NCI-H2171 (cell line): ENCODE measurements around the gene SDHA.
"Not testable (repeated sequence)": the region's sequence is repeated elsewhere in the genome, so short reads cannot be mapped to it uniquely, and the experiment has no call there.

ENCODE experiments used
- DNase-seq: peaks from one replicate; lab custom pipeline; 2025; lab: John Stamatoyannopoulos, UW

Gene SDHA

DNA sequence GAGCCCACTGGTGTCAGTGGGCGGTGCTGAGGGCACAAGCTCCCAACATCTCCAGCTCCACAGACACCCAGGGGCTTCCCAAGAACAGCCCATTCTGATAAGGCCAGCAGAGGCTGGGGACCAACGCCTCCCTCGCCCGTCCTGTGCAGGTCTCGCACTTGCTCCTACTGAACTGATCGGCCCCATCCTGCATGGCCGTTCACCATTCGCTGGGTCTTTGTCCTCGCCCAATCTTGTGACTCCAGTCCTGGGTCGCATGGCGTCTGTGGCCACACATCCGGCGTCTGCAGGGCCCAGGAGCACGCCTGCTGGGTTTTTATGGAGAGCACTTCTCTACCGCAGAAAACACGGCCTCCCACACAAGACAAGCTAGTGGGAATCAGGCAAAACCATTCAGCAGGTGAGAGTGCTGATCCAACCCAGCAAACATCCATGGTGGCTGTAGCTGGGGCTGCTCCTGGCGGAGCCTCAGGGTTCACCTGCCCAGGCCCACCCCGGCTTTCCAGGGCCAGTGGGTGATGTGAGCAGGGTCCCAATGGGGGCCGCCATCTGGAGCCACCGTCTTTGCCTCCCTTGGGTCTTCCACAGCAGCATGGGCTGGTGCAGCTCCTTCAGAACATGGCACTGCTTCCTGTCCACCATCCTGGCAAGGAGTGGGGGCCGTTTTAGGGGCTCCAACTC, 19.5 kb upstream of the SDHA start:
- no peak for DNase-seq

DNA sequence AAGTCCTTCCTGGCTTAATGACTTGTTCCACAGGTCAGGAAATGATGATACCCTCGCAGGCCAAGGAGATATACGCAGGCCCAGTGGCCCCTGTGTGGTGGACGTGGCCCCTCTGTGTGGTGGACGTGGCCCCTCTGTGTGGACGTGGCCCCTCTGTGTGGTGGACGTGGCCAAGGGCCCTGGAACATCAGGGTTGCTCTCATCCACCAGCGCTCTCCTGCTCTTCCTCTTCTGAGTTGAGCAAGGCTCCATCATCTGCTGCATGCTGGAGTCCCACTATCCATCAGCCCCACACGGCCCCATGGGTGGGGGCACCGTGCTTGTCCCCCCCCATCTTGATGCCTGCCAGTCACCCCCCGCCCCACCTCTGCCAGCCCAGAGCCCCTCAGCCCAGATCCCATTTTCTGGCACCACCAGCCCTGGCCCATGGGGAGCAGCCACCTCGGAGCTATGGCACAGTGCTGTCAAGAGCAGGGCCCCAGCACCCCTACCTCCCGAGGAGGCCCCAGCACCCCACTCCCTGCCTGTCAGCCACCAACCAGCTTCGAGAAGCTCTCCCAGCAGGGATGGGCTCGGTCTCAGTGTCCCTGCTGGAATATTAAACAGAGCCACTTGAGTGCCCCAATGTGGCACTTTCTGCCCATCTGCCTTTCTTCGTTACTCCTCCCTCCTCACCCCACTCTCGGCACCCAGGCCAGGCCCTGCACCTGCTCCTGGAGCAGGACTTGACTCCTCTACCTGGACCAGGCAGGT, 18.7 kb upstream of the SDHA start:
- DNase-seq, result no peak

DNA sequence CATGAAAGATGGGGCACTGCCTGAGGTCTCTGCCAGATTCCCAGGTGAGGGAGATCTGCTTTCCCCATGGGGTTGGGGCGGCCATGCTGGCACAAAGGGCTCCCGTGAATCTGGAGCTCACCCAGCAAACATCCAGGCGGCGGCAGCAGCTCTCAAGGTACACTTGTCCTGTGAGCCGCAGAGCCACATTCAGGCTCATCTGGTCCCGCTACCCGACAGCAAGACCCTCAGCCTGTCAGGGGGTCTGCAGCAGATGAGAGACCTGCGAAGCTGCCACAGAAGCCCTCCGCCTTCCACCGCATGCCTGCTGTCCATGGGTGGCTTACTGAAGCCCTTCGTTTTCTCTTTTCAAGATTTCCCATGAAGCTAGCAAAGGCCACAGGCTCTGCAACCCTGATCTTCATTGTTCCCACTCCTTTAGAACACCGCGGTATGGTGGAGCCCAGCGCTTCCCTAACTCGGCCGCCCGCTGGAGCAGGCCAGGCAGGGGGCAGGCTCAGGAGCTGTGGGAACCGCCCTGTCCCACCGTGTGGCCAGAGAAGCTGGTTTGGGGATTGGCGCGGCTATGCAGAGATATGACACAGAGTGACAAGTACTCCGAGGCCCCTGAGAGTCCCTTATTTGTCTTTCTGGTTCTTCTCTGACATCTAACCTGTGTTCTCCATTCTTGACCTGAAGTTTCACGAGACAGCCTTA, 18.0 kb upstream of the SDHA start:
- DNase-seq, result no peak

DNA sequence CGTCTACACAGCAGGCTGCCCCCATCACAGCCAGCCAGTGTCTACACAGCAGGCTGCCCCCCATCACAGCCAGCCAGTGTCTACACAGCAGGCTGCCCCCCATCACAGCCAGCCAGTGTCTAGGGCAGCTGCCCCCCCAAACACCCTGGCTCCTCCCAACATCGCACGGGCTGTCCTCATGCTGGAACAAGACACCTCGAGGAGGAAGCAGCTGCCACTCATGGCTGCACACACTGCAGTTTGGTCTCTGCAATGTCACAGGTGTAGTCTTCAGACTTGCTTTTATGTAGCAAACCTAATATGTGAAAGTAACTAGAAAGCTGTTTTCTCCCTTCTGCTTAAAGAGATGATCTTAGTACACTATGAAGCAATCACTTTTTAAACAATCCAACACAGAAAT, 17.1 kb upstream of the SDHA start:
- peak; percentile 8 for DNase-seq

DNA sequence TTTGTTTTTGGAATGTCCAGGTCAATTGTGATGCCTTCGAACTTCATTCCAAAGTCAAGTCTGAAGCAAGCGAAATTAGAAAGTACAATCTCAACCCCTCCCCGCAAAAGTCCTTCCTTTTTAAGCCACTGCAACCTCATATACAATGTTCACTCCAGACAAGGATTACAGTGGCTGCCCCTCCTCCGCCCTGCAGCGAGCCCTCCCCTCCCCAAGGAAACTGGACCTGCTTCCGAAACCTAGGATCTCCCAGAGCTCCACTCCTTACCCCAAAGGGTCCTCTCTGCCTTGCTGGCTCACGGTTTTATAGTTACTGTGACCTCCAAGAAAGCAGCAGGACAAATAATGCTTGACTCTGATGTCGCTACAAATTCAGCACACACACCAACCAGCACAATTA, 16.4 kb upstream of the SDHA start:
- no peak for DNase-seq

DNA sequence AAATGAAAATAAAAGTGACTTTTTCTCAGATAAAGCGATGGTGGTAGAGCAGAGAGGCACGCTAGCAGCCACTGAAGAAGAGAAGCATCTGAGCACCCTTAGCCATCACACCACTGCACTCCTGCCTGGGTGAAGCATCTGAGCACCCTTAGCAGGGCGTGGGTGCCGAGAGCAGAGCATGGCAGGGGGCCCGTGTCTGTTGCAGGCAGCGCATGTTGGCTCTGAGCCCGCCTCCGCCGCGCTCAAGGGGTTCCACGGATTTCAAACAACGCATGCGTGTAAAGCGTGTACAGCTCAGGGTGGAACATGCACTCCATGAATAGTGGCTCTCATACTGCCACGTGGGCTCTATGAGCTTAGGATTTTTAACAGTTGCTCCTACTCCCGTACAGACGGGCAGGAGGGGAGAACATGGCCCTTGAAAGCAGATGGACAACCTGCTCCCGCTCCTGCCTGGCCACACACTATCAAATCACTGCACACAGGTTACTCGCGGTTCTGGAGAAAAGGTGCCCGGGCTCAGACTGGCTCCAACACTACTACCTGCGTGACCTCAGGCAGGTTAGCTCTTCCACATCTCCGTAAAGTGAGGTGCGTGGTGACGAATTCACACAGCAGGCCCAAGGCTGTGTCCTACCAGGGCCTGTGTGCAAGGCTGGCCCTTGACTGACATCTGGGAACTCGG, 14.7 kb upstream of the SDHA start:
- no peak for DNase-seq

DNA sequence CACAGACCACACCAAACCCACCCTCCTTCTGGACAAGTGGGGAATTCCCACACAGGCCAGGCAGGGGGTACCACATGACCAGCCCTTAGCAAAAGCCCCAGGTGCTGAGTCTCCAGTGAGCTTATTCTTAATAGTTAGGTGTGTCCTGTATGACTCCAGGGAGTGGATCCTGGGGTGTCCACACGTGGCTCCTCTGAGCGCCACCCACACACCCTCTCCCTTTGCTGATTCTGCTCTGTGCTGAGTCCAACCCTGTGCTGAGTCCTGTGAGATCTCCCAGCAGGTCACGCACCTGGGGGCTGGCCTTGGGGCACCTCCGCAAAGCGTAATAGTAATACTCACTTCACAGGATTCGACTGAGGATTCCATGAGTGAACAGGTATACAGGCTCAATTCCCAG, 14.1 kb upstream of the SDHA start:
- no peak for DNase-seq

DNA sequence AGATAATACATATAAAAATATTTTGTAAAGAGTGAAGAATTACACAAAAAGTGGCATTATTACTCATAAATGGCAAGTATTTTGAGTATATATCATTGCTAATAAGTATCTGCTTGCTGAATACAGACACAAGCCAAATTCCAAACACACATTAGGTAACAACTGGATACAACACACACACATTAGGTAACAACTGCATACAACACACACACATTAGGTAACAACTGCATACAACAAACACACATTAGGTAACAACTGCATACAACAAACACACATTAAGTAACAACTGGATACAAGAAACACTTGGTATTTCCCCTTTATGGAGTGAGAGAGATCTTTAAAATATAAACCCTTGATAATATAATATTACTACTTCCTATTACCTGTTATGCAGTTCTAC, 13.7 kb upstream of the SDHA start:
- DNase-seq, result no peak

DNA sequence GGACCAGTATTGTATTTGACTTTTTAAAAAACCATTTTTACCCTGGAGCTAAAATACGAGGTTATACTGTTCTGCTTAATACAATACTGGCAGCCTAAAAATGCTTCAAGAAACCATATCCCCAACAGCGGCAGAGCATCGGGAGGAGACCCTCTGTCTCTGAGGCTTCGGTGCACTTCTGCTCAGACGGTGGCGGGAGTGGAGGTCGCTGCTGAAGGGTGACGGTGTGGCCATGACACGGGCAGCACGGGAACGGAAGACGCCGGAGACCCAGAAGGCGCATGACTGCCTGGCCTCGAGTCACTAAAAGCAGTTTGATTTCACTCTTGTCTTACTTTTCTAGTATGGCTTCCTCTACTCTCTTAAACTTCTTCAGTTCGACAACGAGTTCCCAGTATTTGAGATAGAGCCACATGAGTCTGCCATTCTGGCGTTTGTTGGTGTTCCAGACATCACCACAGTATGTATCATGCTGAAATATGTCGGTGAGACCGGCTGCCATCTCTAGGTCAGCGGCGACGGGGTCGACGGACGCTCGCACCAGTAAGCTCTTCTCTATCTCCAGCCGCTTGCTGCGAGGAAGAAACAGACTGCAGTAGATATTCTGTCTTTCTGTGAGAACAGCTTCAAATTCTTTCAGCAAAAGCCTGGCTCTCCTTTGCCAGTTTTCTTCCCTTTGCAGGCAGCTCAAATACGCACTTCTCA, 13.0 kb upstream of the SDHA start:
- no peak for DNase-seq

DNA sequence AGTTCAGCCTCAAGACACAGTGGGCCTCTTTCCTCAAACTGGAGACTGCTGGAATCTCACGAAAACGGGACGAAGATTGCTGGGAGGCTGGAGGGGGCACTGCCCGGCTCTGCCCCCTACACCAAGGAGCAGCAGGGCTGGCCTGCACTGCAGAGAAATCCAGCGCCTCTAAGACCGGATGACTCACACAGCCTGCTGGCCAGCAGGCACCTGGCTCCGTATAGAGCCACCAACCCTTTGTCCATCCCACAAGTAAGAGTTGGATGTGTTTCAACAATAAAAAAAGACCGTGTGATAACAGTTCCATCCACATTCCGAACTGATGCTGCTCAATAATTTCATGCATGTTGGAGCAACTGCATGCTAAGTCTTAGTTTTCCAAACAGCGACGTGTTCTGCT, 11.7 kb upstream of the SDHA start:
- no peak for DNase-seq

DNA sequence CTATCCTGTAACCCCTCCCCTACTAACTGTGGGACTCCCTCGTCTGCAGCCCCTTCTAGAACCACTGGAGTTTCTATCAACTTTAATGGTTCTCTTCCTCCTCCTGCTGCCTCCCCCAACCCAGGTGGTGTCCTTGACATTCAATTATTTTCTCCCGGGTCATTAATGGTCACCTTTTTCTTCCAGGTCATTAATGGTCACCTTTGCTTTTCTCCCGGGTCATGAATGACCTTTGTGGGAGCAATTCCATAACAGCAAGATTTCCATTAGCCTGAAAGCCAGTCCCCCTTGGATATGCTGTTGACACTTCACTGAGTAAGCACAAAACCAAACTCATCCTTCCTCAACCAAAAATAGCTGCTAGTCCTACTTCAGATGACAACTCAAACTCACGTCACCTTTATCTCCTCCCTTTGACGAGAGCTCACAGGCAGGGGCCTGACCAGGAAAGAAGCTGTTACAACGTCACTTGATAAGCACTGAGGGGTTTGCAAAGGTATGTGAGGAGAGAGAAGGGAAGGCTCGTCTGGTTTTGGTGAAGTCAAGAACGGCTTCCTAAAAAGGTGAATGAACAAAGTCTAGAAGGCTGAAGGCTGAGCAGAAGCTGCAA, 11.1 kb upstream of the SDHA start:
- no peak for DNase-seq

DNA sequence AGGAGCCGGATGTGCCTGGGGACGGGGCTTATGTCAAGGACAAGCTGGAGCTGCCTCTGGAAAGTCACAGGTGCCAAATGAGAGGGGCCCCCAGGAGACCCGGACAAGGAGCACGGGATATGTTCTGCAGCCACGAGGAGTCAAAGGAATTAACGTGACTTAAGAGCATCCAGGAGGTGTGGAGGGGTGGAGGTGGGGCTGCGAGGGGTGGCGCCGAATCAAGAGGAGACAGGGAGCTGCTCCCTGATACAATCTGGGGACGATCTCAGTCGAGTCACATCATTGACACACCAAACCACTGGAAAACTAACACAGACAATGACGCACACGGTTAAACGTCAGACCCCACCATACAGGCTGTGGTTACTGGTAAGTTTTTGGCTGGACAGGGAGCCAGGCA, 10.5 kb upstream of the SDHA start:
- no peak for DNase-seq

DNA sequence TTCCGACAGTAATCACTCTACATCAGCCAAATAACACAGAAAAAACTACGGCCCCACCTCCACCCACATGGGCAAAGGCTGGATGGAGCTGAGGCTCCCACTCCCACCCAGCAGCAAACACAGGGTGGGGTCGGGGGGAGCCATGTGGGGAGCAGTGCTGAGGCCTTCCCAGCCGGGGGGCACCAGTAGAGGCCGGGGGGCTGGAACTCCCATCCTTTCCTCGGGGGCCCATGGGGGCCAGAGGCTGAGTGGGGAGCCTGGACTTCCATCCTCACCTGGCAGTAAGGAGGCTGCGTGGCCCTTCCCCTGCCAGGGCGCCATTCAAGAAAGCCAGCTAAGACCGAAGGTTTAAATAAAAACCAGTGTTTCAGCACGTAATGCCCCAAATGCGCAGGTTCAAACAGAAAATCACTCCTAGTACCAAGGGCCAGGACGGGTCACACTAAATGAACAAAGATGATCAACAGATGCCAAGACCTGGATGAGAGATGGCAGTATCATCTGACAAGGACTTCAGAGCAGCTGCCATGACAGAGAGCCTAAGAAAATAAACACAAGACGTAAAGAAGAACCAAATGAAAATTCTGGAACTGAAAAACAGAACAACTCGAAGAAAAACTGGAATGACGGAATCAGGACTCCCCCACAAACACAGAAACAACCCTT, 9.5 kb upstream of the SDHA start:
- no peak for DNase-seq

DNA sequence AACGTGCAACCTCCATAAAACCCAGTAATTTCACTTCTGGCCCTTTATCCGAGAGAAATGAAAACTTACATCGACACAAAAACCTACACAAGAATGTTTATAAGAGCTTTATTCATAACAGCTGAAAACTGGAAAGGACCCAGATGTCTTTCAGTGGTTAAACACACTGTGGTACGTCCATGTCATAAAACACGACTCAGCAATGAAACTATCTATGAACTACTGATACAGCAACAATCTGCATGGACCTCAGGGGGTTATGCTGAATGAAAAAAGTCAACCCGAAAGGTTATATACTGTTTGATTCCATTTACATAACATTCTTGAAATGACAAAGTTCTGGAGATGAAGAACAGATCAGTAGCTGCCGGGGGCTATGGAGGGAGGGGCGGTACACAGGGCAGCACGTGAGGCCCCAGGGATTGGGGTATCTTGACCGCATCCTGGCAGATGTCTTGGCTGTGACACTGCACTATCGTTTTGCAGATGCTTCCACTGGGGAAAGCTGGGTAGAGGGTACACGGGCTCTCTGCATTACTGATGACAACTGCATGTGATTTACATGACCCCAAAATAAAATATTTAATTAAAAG, 4.2 kb upstream of the SDHA start:
- DNase-seq, result no peak

DNA sequence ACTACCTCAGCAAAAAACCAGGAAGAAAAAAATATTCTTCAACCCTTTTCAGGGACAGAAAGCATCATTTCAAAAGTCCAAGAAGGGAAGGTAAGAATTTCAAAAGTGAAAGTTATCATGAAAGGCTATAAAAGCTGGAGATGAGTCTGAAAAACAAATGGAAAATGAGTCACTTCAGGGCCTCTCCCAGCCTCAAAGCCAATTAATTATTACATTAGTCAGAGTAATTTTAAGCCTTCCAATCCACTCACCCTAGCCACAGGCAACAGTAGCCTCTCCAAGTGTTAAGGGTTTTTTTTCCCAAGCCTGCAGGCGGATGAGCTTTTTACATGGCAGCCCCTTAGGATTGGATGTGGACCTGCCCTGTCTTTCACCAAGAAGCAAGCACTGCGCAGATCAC, 2.9 kb upstream of the SDHA start:
- DNase-seq, result not testable (repeated sequence)

DNA sequence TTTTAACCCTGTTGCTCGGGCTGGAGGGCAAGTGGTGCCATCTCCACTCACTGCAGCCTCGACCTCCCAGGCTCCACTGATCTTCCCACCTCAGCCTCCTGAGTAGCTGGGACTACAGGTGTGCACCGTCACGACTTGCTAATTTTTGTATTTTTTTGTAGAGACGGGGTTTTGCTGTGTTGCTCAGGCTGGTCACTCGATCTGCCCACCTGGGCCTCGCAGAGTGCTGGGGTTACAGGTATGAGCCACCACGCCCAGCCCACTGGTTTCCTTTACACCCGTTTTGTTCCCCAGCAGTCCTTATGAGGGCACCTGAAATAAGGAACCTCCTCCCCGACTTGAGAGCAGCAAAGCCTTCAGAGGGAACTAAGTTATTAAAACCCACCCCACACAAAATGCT, 2.0 kb upstream of the SDHA start:
- not testable (repeated sequence) for DNase-seq

DNA sequence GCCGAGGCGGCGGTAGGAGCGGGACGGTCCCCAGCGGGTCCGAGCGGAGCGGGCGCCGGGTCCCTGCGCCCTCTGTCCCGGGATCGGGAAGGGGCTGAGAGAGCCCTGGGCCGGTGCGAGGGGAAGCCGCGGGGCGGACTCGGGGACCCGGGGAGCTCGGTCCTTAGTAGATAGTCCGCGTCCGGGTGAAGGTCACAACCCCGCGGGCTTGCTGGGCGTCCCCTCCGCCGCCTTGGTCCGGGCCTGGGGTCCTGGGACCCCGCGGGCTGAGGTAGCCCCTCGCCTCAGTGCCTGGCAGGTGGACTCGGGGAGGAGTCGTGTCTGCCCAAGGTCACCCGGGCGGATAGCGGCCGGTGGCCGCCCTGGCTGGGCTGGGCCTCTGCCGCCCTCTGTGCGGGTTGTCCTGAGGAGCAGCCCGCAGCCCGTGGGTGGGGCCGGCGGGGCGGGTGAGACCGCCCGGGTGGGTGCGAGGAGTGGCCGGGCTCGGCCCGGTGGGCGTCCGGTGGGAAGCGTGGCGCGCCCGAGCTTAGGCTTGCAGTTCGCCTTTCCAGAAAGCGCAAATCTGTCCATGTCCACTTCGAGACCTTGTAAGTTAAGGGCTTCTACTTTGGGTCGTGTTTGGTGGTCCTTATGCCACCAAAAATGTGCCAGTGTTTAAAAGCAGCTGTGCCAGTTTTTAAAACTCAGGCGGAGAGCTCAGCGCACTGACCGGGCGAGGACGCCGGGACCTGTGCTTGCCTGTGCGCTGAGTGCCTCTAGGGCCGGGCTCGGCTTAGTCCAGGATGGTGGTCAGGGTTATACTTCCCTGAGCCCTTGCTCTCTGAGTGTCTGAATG, 554 bp downstream of the SDHA start:
- no peak for DNase-seq

DNA sequence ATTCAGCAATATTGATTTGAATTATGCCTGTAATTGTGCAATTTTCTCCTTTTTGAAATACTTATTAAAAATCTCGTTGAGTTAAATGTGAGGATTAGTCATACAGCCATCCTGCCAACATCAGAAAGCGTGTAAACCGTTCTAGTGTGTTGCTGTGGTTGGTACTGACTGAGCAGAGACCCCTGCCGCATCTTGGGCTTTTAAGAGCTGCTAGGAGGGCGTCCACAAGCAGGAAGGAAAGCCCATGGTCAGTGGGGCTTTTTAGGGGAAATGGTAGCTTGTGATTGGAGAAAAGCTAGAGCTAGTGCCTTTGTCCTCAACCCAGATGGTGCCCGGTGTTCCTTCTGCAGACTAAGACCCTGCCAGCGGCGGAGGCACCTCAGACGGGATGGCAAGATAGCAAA, 1.3 kb downstream of the SDHA start:
- no peak for DNase-seq

DNA sequence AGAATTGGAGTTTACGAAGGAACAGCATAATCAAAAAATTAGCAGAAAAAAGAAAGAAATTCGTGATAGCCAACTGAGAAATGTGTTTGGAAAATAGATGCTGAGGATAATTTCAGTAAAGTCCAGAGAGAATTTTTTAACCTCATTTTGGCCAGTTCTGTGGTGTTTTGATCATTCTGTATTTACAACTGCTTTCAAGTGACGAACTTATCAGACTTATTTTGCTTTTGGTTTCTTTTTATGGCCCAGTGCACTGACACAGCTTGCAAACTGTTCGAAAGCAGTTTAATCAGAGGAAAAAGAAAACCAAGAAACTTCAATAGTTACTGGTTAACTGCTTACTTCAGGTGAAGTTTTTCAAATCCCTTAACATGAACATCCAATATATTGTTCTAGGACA, 1.9 kb downstream of the SDHA start:
- no peak for DNase-seq
